ENCODE results near the gene FXYD6.

DNA sequence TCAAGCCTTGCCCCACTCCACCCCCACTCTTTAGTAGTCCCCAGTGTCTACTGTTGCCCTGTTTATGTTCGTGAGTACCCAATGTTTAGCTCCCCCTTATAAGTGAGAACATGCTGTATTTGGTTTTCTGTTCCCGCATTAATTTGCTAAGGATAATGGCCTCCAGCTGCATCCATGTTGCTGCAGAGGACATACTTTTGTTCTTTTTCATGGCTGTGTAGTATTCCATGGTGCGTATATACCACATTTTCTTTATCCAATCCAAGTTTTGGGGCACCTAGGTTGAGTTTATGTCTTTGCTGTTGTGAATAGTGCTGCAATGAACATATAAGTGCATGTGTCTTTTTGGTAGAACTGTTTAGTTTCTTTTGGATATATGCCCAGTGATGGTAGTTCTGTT is 16.2 kb upstream of the FXYD6 start:
- no peak for TF ChIP-seq POLR2A (IDR thresholded peaks at IDR 0.05; ENCODE audit: control extremely low read depth in 1 of 2, low read depth in 2 of 2, low read length in 2 of 2)
- TF ChIP-seq MAFK (IDR thresholded peaks at IDR 0.05; ENCODE audit: low read depth, low read length): no peak
- TF ChIP-seq, protein P1, sequence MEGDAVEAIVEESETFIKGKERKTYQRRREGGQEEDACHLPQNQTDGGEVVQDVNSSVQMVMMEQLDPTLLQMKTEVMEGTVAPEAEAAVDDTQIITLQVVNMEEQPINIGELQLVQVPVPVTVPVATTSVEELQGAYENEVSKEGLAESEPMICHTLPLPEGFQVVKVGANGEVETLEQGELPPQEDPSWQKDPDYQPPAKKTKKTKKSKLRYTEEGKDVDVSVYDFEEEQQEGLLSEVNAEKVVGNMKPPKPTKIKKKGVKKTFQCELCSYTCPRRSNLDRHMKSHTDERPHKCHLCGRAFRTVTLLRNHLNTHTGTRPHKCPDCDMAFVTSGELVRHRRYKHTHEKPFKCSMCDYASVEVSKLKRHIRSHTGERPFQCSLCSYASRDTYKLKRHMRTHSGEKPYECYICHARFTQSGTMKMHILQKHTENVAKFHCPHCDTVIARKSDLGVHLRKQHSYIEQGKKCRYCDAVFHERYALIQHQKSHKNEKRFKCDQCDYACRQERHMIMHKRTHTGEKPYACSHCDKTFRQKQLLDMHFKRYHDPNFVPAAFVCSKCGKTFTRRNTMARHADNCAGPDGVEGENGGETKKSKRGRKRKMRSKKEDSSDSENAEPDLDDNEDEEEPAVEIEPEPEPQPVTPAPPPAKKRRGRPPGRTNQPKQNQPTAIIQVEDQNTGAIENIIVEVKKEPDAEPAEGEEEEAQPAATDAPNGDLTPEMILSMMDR (IDR thresholded peaks at IDR 0.05; ENCODE audit: control extremely low read depth in 1 of 3, insufficient read depth in 1 of 3, low read depth in 1 of 3, low read length in 3 of 3): no peak
- no peak for TF ChIP-seq POLR2AphosphoS5 (IDR thresholded peaks at IDR 0.05; ENCODE audit: low read depth, low read length)
- no peak for TF ChIP-seq CHD1 (IDR thresholded peaks at IDR 0.05; ENCODE audit: low read depth, low read length)
- TF ChIP-seq RAD21 (IDR thresholded peaks at IDR 0.05 in 1 of 2, conservative IDR thresholded peaks at IDR 0.05 in 1 of 2; ENCODE audit: low read depth in 2 of 2, low read length in 2 of 2): no peak
- no peak for TF ChIP-seq TAF1 (IDR thresholded peaks at IDR 0.05; ENCODE audit: low read depth, low read length)
